ENCODE data around the gene FAM107B. TPM values are rescaled to one million over a fixed set of nuclear protein-coding genes. Genes with fewer than 3 reads are reported as not detected.

FAM107B gene
- total and polyA plus RNA-seq, 10 of the 15 experiments (the other 5 are each of a cell fraction or from before 2014, with no cell fraction given), result 22.9 to 162 (median 86.6) TPM

DNA sequence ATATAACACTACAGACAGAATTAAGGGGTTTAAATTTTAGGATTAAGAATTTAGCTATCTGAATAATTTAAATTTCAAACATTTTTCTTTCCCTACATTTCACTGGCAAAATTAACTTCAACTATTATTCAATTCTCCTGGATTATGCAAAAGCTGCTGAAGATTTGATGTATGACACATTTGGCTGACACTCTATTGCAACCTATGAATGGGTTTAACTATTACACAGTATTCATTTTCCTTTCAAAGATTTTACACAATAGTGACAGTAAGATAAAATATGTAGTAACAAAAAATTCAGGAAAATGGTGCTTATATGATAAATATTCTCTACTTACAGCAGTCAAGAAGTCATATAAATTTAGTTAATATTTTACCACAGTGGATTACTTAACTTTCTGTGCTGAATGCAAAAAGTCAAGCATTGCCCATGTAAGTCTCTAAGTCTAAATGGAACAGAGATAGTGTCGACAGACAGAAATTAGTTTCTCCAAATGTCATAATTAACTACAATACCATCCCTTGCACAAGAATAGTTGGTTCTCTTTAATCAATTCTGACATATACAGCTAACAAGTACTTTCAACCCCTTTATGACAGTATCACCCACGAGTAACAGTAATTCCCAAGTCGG is 249.9 kb downstream of the FAM107B start (continued):
- TF ChIP-seq, protein P1, sequence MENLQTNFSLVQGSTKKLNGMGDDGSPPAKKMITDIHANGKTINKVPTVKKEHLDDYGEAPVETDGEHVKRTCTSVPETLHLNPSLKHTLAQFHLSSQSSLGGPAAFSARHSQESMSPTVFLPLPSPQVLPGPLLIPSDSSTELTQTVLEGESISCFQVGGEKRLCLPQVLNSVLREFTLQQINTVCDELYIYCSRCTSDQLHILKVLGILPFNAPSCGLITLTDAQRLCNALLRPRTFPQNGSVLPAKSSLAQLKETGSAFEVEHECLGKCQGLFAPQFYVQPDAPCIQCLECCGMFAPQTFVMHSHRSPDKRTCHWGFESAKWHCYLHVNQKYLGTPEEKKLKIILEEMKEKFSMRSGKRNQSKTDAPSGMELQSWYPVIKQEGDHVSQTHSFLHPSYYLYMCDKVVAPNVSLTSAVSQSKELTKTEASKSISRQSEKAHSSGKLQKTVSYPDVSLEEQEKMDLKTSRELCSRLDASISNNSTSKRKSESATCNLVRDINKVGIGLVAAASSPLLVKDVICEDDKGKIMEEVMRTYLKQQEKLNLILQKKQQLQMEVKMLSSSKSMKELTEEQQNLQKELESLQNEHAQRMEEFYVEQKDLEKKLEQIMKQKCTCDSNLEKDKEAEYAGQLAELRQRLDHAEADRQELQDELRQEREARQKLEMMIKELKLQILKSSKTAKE (IDR thresholded peaks at IDR 0.05; ENCODE audit: low read depth, poor library complexity, severe bottlenecking), result no peak
- no peak for TF ChIP-seq TCF12 (IDR thresholded peaks at IDR 0.05; ENCODE audit: low read depth, low read length)
- no peak for TF ChIP-seq HDAC6 (IDR thresholded peaks at IDR 0.05; ENCODE audit: unreplicated experiment)

DNA sequence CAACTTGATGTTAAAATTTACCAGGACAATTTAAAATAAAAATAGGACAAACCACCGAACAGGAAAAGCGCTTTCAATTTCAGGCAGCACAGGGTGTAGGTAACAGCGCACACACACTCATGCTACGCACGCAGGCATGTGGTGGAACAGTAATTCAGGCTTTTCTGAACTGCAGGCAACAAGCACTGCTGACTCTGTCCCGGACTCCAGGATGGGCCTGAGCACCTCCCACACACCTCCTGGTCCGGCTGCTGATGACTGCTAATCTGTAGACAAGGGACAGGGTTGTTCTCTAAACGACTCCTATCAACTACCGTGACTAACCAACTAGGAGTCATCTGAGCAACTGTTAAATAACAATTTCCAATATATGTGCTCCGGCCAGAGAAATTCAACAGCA is 251.4 kb downstream of the FAM107B start:
- H3K27me3 ChIP-seq (replicated peaks in 1 of 2; ENCODE audit: control insufficient read depth in 2 of 2, insufficient read depth in 2 of 2, low read length in 1 of 2), result no peaks in the 10 kb centered on the region
- H3K9ac ChIP-seq (ENCODE audit: control insufficient read depth, insufficient read depth, low read length), result no peak overlapping the region
- ATAC-seq, result no peak
- H3K4me3 ChIP-seq, result no peak overlapping the region
- FAIRE-seq, result no peak
- H3K4me1 ChIP-seq (ENCODE audit: control insufficient read depth, insufficient read depth, low read length), result no peaks in the 10 kb centered on the region
- ChIA-PET POLR2A (no interaction called here), CTCF (interaction anchor here (0.9 kb wide), 1 partner anchor 15 kb away, joined by 4 read pairs; no protein-coding TSS in a partner anchor), RAD21 (ENCODE audit: unreplicated experiment) (interaction anchor here (0.6 to 1.0 kb wide), 2 partner anchors 299 to 482 kb away, joined by 3 to 5 read pairs; no protein-coding TSS in a partner anchor), SMC1A (ENCODE audit: uncharacterized antibody, unreplicated experiment) (interaction anchor here (2.3 to 2.5 kb wide), 2 partner anchors 20 to 34 kb away, joined by 7 to 10 read pairs; no protein-coding TSS in a partner anchor)
- in situ Hi-C loops (cut with MboI) (no loop called here), intact Hi-C loops (cut with micrococcal nuclease; ENCODE audit: unreplicated experiment) (no loop called here)
- no peaks in the 10 kb centered on the region for H4K20me1 ChIP-seq (ENCODE audit: control insufficient read depth, insufficient read depth)
- 82% methylated on average over 10 of the region's 10 CpGs for WGBS (ENCODE audit: insufficient coverage, insufficient replicate concordance, low lambda C conversion rate, missing lambda C conversion rate)
- no TSS peak for BruUV-seq (replicated peaks)
- no peak overlapping the region for H3K27ac ChIP-seq (ENCODE audit: control insufficient read depth, insufficient read depth)
- DNase-seq (ENCODE audit: low read depth, low spot score), result no peak
- H3K79me2 ChIP-seq (ENCODE audit: control insufficient read depth, insufficient read depth, low read length), result no peaks in the 10 kb centered on the region
- peaks cover 21 to 22% of the 10 kb centered on the region in 2 experiments for H3K36me3 ChIP-seq (ENCODE audit: control insufficient read depth in 2 of 2, insufficient read depth in 2 of 2, low read length in 1 of 2)
- H2AFZ ChIP-seq (ENCODE audit: control insufficient read depth, low read depth, low read length), result no peak overlapping the region
- no peaks in the 10 kb centered on the region for H3K9me3 ChIP-seq (replicated peaks; ENCODE audit: control insufficient read depth, insufficient read depth, low read length)
- H3K4me2 ChIP-seq (ENCODE audit: control insufficient read depth, insufficient read depth), result no peak overlapping the region
- TF ChIP-seq, protein P2, sequence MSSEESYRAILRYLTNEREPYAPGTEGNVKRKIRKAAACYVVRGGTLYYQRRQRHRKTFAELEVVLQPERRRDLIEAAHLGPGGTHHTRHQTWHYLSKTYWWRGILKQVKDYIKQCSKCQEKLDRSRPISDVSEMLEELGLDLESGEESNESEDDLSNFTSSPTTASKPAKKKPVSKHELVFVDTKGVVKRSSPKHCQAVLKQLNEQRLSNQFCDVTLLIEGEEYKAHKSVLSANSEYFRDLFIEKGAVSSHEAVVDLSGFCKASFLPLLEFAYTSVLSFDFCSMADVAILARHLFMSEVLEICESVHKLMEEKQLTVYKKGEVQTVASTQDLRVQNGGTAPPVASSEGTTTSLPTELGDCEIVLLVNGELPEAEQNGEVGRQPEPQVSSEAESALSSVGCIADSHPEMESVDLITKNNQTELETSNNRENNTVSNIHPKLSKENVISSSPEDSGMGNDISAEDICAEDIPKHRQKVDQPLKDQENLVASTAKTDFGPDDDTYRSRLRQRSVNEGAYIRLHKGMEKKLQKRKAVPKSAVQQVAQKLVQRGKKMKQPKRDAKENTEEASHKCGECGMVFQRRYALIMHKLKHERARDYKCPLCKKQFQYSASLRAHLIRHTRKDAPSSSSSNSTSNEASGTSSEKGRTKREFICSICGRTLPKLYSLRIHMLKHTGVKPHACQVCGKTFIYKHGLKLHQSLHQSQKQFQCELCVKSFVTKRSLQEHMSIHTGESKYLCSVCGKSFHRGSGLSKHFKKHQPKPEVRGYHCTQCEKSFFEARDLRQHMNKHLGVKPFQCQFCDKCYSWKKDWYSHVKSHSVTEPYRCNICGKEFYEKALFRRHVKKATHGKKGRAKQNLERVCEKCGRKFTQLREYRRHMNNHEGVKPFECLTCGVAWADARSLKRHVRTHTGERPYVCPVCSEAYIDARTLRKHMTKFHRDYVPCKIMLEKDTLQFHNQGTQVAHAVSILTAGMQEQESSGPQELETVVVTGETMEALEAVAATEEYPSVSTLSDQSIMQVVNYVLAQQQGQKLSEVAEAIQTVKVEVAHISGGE (CRISPR knock-in tag; IDR thresholded peaks at IDR 0.05), result no peak
- TF ChIP-seq TARDBP (IDR thresholded peaks at IDR 0.05; ENCODE audit: borderline replicate concordance) (no peak), POLR2AphosphoS2 (IDR thresholded peaks at IDR 0.05; ENCODE audit: low read depth, low read length) (no peak), NFYB (IDR thresholded peaks at IDR 0.05; ENCODE audit: insufficient read depth, low read depth, low read length) (no peak), ETV6 (conservative IDR thresholded peaks at IDR 0.05 in 1 of 2, IDR thresholded peaks at IDR 0.05 in 1 of 2; ENCODE audit: borderline replicate concordance in 1 of 2, low read depth in 1 of 2) (no peak)
- TF ChIP-seq, protein P3, sequence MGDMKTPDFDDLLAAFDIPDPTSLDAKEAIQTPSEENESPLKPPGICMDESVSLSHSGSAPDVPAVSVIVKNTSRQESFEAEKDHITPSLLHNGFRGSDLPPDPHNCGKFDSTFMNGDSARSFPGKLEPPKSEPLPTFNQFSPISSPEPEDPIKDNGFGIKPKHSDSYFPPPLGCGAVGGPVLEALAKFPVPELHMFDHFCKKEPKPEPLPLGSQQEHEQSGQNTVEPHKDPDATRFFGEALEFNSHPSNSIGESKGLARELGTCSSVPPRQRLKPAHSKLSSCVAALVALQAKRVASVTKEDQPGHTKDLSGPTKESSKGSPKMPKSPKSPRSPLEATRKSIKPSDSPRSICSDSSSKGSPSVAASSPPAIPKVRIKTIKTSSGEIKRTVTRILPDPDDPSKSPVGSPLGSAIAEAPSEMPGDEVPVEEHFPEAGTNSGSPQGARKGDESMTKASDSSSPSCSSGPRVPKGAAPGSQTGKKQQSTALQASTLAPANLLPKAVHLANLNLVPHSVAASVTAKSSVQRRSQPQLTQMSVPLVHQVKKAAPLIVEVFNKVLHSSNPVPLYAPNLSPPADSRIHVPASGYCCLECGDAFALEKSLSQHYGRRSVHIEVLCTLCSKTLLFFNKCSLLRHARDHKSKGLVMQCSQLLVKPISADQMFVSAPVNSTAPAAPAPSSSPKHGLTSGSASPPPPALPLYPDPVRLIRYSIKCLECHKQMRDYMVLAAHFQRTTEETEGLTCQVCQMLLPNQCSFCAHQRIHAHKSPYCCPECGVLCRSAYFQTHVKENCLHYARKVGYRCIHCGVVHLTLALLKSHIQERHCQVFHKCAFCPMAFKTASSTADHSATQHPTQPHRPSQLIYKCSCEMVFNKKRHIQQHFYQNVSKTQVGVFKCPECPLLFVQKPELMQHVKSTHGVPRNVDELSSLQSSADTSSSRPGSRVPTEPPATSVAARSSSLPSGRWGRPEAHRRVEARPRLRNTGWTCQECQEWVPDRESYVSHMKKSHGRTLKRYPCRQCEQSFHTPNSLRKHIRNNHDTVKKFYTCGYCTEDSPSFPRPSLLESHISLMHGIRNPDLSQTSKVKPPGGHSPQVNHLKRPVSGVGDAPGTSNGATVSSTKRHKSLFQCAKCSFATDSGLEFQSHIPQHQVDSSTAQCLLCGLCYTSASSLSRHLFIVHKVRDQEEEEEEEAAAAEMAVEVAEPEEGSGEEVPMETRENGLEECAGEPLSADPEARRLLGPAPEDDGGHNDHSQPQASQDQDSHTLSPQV (IDR thresholded peaks at IDR 0.05), result no peak

Data from GM12878 (cell line).